B cell (primary cell): Measurements from ENCODE around the gene CHST4. TPM values are rescaled to one million over a fixed set of nuclear protein-coding genes. Genes with fewer than 3 reads are reported as not detected.

Experiments used
- polyA plus RNA-seq: library from polyadenylated mRNA; depleted of rRNA; stranded (reverse); fragments of >200 nt; gene quantifications from 2 replicates; pipeline ENCODE4 v1.2.3, GENCODE V29; 2012
- small RNA-seq: library from RNA; depleted of rRNA; stranded (forward); fragments of <200 nt; gene quantifications from one replicate; pipeline ENCODE3, GENCODE V24; 2012; ENCODE audit warnings: low replicate concordance, low read depth; ENCODE audit not compliant: insufficient read length
- total RNA-seq, 2 donors: library from RNA; stranded (reverse); fragments of 120-200 nt in 1 of 2; gene quantifications; 1 replicate in 1 of 2; 2 replicates in 1 of 2; pipeline versions ENCODE4 v1.2.3 to v1.2.4, GENCODE V29; 2013 to 2022

The CHST4 gene
- total and polyA plus RNA-seq, 2 donors (not counting 1 experiment from before 2014, with no cell fraction given), result not detected

Small RNAs within 50 kb of the gene (small RNA-seq; reads per million reads assigned to genes)
- gene RNU6-1061P, result not detected

Other genes starting within 250 kb of the CHST4 start
- 41.3 and 46.1 TPM in 2 replicates for gene CMTR2, start 237.0 kb upstream of the CHST4 start, total RNA-seq
- gene CMTR2, start 237.0 kb upstream of the CHST4 start, polyA plus RNA-seq, result 10.1 and 11.1 TPM in 2 replicates
- gene CALB2, start 167.7 kb upstream of the CHST4 start, total RNA-seq, result not detected in 2 replicates
- gene CALB2, start 167.7 kb upstream of the CHST4 start, polyA plus RNA-seq, result not detected in 2 replicates
- gene TLE7, start 84.4 kb upstream of the CHST4 start, total RNA-seq, result not detected in 2 replicates
- gene TLE7, start 84.4 kb upstream of the CHST4 start, polyA plus RNA-seq, result not detected in 2 replicates
- gene ZNF23, start 64.2 kb upstream of the CHST4 start, total RNA-seq, result 15.0 and 18.3 TPM in 2 replicates
- 8.4 and 8.9 TPM in 2 replicates for gene ZNF23, start 64.2 kb upstream of the CHST4 start, polyA plus RNA-seq
- gene ZNF19, start 37.1 kb upstream of the CHST4 start, total RNA-seq, result 12.6 and 16.0 TPM in 2 replicates
- 2.4 and 3.2 TPM in 2 replicates for gene ZNF19, start 37.1 kb upstream of the CHST4 start, polyA plus RNA-seq
- not detected in 2 replicates for gene TAT, start 50.7 kb downstream of the CHST4 start, total RNA-seq
- not detected in 2 replicates for gene TAT, start 50.7 kb downstream of the CHST4 start, polyA plus RNA-seq
- not detected in 2 replicates for gene MARVELD3, start 99.8 kb downstream of the CHST4 start, total RNA-seq
- 0.22 TPM in 1 of 2 replicates, not detected in the other for gene MARVELD3, start 99.8 kb downstream of the CHST4 start, polyA plus RNA-seq
- 16.1 and 17.6 TPM in 2 replicates for gene PHLPP2, start 198.3 kb downstream of the CHST4 start, total RNA-seq
- gene PHLPP2, start 198.3 kb downstream of the CHST4 start, polyA plus RNA-seq, result 7.2 and 10.8 TPM in 2 replicates